GM18907 (cell line): ENCODE results near the gene HPN.

Experiments used
- ATAC-seq: cut with Tn5 transposase; IDR thresholded peaks from one replicate; pipeline ENCODE4 v1.9.1; 2021; ENCODE audit warnings: mild to moderate bottlenecking, moderate library complexity; ENCODE audit not compliant: unreplicated experiment

HPN gene

GRCh38 chr19:35060160-35060855, 18.8 kb downstream of the HPN start:
- no peak for ATAC-seq

GRCh38 chr19:35061583-35062373, 20.3 kb downstream of the HPN start:
- no peak for ATAC-seq

DNA sequence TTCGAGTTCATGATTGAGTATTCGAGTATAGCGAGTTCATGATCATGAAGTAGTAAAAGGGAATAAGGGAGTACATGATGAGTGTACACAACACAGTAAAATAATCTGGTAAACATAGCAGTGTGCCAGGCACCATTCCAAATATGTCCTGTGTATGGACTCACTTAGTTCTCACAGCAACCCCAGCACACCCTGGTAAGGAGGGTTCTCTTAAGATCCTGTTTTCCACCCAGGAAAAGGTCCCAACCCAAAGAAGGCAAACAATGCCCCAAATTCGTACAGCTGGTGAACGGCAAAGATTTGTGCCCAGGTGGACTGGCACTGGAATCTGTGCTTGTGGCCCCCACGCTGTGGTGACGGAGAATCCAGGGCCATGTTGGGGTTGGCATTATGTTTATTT, 21.4 kb downstream of the HPN start:
- ATAC-seq = no peak

DNA sequence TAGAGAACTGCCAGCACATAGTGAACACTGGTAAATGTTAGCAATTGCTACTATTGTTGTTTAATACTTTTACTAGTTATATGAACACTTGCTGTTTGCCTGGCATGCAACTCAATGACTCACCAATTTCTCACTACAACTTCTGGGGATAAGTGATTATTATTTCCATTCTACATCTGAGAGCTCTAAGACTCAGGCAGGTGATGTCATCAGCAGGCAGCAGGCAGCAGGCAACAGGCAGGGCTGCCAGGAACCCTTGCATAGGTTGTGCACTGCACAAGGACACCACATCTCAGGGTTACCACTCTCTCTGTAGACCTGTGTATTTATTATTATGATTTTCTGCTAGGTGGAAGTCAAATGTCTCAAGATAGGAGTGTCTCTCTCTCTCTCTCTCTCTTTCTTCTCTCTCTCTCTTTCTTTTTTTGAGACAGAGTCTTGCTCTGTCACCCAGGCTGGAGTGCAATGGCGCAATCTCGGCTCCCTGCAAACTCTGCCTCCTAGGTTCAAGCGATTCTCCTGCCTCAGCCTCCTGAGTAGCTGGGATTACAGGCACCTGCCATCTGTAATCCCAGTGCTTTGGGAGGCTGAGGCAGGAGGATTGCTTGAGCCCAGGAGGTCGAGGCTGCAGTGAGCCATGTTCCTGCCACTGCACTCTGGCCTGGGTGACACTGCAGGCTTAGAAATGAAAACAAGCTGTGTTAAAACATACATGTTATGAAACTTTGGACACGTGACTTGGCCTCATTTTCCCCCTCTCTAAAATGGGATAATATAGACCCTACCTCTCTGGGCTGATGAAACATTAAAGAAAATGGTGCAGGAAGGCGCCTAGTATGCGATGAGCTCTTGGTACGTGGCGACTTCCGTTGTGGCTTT, 22.7 kb downstream of the HPN start:
- no peak for ATAC-seq

DNA sequence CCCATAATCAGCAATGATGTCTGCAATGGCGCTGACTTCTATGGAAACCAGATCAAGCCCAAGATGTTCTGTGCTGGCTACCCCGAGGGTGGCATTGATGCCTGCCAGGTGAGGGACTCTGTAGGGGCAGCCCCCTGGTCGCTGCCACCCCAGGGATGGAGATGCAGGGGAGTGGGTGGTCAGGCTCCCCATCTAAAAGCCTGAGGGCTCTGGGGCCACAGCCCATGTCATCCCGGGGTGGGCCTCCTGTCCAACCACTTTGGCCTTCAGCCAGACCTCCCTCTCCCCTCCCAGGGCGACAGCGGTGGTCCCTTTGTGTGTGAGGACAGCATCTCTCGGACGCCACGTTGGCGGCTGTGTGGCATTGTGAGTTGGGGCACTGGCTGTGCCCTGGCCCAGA, 24.1 kb downstream of the HPN start:
- ATAC-seq = no peak

DNA sequence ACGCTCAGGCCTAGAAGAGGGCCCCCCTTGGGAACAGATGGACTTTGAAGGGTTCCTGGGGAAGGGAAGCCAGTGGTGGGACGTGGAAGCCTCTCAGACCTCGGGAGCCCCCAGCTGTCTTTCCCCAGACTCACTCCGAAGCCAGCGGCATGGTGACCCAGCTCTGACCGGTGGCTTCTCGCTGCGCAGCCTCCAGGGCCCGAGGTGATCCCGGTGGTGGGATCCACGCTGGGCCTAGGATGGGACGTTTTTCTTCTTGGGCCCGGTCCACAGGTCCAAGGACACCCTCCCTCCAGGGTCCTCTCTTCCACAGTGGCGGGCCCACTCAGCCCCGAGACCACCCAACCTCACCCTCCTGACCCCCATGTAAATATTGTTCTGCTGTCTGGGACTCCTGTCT, 24.6 kb downstream of the HPN start:
- no peak for ATAC-seq

DNA sequence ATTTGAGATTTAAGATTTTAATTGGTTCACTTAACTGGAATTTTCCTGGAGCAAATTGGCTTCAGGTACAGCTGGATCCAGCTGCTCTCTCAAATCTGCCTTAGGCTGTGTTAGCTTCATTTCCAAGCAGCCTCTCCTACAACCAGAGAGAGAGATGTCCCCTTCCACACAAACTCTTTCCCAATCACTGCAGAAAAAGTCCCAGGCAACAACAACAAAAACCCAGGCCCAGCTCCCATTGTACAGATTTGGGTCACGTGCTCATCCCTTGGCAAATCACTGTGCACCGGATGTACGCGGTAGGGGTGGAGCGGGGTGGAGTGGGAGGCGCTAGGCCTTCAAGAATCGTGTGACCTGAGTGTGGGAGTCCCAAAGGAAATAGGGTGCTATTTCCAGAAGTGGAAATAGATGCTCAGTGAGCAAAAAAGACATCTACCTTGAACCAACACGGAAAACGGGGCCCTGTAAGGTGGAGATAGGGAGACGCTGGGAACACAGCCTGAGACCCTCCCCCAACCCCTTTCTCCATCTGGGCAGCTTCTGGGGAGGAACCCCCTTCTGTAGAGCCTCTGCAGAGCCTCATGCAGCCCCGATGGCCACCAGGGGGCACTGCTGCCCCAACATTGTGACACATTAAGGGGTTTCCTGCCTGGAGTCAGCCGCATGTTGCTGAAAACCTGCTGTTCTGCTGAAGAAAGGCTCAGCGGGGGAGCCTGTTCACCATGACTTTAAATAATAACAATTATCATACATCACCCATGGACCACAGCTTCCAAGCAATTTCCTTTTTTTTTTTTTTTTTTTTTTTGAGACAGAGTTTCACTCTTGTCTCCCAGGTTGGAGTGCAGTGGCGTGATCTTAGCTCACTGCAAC, 25.4 kb downstream of the HPN start:
- peak; percentile 72 for ATAC-seq

GRCh38 chr19:35068941-35069634, 27.6 kb downstream of the HPN start:
- ATAC-seq = no peak

DNA sequence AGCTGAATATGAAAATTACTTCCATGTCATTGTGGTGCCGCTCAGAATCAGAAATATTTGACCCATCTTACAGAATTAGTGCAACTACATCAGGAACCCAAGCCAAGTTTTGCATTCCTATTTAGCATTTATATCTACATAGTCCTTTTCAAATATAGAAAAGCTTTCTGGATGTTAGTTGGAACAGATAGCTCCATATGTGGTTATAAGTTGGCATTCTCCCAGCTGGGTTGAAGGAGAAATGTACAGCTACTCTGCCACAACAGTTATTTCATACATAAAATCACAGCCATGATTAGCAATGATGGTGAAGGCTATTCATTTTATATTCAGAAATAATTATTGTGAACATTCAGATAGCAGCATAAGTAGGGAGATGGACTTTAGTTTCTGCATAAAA, 28.2 kb downstream of the HPN start:
- ATAC-seq = no peak

DNA sequence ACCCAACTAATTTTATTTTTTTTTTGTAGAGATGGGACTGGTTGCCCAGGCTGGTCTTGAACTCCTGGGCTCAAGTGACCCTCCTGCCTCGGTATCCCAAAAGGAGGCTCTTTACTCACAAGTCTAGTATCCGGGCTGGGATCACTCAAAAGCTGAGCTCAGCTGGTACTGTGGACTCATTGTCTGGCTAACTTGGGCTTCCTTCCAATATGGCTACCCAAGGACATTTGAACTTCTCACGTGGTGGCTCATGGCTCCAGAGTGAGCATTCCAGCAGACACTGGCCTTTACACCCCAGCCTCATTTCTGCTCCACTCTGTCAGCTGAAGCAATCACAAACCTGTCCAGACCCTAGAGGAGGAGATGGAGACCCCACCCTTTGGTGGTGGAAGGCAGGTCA, 28.9 kb downstream of the HPN start:
- no peak for ATAC-seq

GRCh38 chr19:35073516-35073915, 32.0 kb downstream of the HPN start:
- no peak for ATAC-seq

DNA sequence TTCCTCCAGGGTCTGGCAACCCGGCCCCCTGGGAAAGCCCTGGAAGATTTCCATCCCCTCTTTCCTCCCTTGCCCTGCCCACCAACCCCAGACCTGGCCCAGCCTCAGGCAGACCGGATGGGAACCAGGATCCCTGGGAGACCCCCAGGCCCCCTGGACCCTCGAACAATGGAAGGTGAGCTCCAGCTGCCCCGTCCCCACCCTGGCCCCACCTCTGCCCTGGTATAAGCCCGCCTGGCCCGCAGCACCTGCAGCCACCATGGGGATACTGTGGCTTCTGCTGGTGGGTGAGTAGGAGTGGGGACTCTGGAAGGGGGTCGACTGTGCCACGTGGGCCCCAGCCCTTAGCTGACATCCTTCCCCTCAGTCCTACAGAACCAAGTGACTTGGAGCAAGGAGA, 32.4 kb downstream of the HPN start:
- no peak for ATAC-seq

DNA sequence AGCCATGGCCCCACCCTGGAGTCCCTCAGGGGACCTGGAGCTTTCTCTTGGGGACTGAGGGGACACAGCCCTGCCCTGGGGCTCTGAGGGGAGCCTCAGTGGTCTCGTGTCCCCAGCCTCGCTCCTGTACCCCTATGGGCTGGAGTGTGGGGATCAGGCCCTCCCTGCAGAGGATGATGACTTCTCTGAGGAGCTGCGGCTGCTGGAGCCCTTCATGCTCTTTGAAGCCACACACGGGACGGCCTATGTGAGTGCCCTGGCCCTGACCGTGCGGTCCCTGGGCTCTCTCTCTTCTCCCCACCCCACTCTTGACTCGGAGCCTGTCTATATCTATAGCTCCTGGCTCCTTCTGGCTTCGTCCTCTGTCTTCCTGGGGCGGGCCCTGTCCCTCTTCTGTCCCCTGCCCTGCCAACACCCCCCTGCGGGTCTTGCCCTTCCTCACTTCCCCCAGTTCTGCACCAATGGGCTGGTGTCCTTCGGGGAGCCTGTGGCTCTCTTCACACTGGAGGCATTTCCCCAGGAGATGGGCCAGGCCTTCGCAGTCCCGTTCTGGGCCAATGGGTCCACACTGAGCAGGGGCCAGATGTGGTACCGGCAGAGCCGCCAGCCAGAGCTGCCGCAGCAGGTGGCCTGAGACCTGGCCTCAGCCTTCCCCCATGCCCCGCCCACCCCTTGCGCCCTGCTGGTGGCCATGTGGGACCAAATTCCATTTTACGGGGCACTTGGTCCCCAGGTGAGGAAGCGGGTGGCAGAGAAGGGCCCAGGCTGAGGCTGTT, 33.1 kb downstream of the HPN start:
- no peak for ATAC-seq

DNA sequence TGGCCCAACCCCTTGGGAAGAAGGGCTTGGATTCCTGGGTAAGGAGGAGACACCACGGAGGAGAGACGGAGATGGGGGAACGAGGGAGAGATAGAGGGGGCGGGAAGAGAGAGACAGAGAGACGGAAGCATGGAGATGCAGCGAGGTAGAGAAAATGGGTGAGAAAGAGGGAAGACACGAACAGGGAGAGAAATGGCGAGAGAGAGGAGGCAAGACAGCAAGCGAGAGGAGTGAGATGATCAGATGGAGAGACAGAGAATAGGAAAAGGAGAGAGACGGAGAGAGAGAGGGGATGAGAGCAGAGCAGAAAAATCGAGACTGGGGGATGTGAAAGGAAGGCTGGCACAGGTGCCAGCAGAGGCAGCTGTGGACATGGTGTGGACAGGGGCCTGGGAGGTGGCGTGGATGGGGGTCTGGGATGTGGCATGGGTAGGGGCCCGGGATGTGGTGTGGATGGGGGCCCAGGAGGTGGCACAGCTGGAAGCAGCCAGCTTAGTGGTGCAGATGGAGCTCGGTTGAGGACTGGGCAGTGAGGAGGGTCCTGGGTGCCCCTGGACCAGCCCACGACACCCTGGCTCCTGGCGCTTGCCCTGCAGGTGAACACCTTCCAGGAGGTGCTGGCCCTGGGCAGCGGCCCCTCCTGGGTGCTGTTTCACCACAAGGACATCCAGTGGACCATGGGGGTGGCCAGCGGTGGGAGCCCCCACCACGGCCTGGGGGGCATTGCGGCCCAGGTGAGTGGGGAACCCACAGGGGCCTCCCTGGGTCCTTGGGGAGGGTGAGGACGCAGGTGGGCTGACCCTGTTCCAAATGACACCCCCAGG, 33.9 kb downstream of the HPN start:
- ATAC-seq = no peak

DNA sequence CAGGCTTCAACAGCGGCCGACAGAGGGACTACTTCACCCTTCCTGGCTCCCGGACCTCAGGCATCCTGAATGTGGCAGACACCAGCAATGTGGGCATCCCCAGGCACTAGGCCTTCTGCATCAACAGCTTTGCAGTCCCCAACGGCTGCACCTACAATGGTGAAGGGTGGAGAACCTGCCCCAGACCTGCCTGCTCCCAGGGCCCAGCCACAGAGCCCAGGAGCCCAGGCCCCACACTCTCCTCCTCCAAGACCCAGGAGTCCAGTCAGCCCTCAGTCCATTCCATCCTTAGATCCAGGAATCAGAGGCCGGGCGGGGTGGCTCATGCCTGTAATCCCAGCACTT, 34.5 kb downstream of the HPN start:
- ATAC-seq = no peak

GRCh38 chr19:35076657-35077056, 35.1 kb downstream of the HPN start:
- no peak for ATAC-seq

DNA sequence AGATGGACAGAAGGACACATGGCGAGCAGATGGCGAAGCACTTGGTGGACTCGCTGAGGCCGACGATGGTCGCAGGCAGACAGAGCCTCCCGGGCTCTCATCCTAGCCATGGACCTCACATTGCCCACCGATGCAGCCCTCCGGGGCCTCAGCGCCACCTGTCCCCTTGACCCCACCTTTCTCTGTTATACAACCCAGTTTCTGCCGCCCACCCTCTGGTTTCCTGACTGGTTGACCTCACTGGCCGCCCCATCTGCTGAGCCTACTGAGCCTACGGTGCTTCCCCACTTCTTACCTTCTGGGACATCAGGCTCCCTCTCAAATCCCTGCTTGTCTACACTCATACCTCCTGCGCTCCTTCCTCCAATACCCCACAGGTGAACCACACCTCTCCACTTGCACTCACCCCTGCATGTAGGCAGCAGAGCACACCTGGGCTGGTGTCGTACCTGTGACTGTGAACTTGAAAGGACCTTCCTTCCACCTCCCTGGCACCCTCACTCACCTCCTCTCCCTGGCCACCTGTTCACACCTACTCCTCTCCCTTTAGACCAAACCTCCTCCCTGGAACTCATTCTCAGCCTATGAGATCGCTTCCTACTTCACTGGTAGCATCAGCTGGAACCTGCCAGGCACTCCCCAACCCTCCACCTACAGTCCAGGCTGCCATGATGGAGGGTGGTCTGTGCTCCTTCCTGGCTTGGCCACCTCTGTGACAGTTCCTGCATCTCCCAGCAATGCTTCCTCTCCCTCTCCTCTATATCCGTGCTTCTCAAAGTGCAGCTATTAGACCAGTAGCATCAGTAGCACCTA, 36.1 kb downstream of the HPN start:
- ATAC-seq = no peak

GRCh38 chr19:35079826-35080225, 38.3 kb downstream of the HPN start:
- ATAC-seq = no peak
